B cell (primary cell): ENCODE results near the gene PCF11. TPM values are rescaled to one million over a fixed set of nuclear protein-coding genes. Genes with fewer than 3 reads are reported as not detected.
A peak's percentile ranks its signal among the peaks of the same experiment; 100 is the strongest.

ENCODE experiments used
- ATAC-seq: fragments of 200-7000 bp; cut with Tn5 transposase; one replicate; pipeline ENCODE4 v1.10.0; 2021; ENCODE audit warnings: low read depth, mild to moderate bottlenecking, moderate number of reproducible peaks, moderate library complexity
- CTCF ChIA-PET: fragments of 350-600 bp; sonication (Branson Sonifier 250); formaldehyde crosslinking; loops from one replicate; lab custom pipeline; 2021; ENCODE audit warnings: antibody characterized with exemption, inconsistent platforms; lab: Charles Lee
- POLR2A ChIA-PET: fragments of 350-600 bp; sonication (Branson Sonifier 250); formaldehyde crosslinking; loops from one replicate; lab custom pipeline; 2021; ENCODE audit warnings: antibody characterized with exemption; lab: Charles Lee
- DNase-seq: peaks from one replicate; pipeline ENCODE4 v3.0.0; 2013
- H2AFZ ChIP-seq: 2 replicates; pipeline ENCODE4 v1.6.1; 2012; ENCODE audit warnings: mild to moderate bottlenecking, low read depth, low read length; ENCODE audit not compliant: insufficient read depth, poor library complexity, severe bottlenecking
- H3K27ac ChIP-seq, 2 donors: 1 replicate in 1 of 2; 2 replicates in 1 of 2; pipeline ENCODE4 v1.5.1; 2012 to 2013; ENCODE audit warnings: low read length in 2 of 2, mild to moderate bottlenecking in 2 of 2, moderate library complexity in 1 of 2
- H3K27me3 ChIP-seq, 4 experiments: fragments of 200-600 bp in 1 of 4; sonication (generic) in 1 of 4; replicated peaks in 1 of 4; 1 replicate in 2 of 4; 2 replicates in 2 of 4; pipeline versions ENCODE4 v1.6.1 to v1.7.0; 2013 to 2016; ENCODE audit warnings: low read length in 3 of 4, mild to moderate bottlenecking in 2 of 4, mixed read lengths in 1 of 4, moderate library complexity in 1 of 4; ENCODE audit not compliant: insufficient read depth in 4 of 4, control insufficient read depth in 3 of 4; ENCODE audit errors: control extremely low read depth in 1 of 4
- H3K36me3 ChIP-seq, 2 experiments: replicated peaks in 1 of 2; 1 replicate in 1 of 2; 2 replicates in 1 of 2; pipeline versions ENCODE4 v1.6.1 to v1.7.1; 2013; ENCODE audit warnings: low read length in 1 of 2; ENCODE audit not compliant: insufficient read depth in 2 of 2, control insufficient read depth in 1 of 2; ENCODE audit errors: control extremely low read depth in 1 of 2, extremely low read depth in 1 of 2
- H3K4me1 ChIP-seq, 2 donors: fragments of 200-600 bp in 1 of 2; sonication (generic) in 1 of 2; 1 replicate in 1 of 2; 2 replicates in 1 of 2; pipeline versions ENCODE4 v1.5.1 to v1.6.1; 2013 to 2017; ENCODE audit warnings: low read length in 2 of 2; ENCODE audit not compliant: control insufficient read depth in 2 of 2, insufficient read depth in 2 of 2
- H3K4me2 ChIP-seq: replicated peaks from 2 replicates; pipeline ENCODE3; 2012; ENCODE audit warnings: mild to moderate bottlenecking, low read depth, low read length; ENCODE audit not compliant: poor library complexity, severe bottlenecking
- H3K4me3 ChIP-seq, 5 experiments: fragments of 200-600 bp in 1 of 5; sonication (generic) in 1 of 5; 1 replicate in 3 of 5; 2 replicates in 2 of 5; pipeline versions ENCODE4 v1.5.1 to v1.7.0; 2011 to 2016; ENCODE audit warnings: low read length in 4 of 5, mild to moderate bottlenecking in 4 of 5, low read depth in 2 of 5, control low read depth in 1 of 5, moderate library complexity in 1 of 5; ENCODE audit not compliant: insufficient read depth in 1 of 5; ENCODE audit errors: control extremely low read depth in 1 of 5, extremely low read depth in 1 of 5
- H3K79me2 ChIP-seq: fragments of 200-600 bp; sonication (generic); one replicate; pipeline ENCODE4 v1.6.0; 2016; ENCODE audit warnings: low read length; ENCODE audit not compliant: control insufficient read depth, insufficient read depth
- H3K9ac ChIP-seq: fragments of 200-600 bp; sonication (generic); 2 replicates; pipeline ENCODE4 v1.6.1; 2017; ENCODE audit warnings: mild to moderate bottlenecking, low read length, moderate library complexity
- H3K9me3 ChIP-seq, 3 donors: one replicate each; pipeline versions ENCODE4 v1.6.1 to v1.7.1; 2013; ENCODE audit warnings: low read length in 2 of 3; ENCODE audit not compliant: control insufficient read depth in 2 of 3, insufficient read depth in 1 of 3; ENCODE audit errors: control extremely low read depth in 1 of 3
- H4K20me1 ChIP-seq: 2 replicates; pipeline ENCODE4 v1.6.0; 2012; ENCODE audit warnings: mild to moderate bottlenecking, low read length; ENCODE audit not compliant: insufficient read depth, control insufficient read depth, poor library complexity, severe bottlenecking
- H3K27ac Mint-ChIP-seq: one replicate; pipeline ENCODE4 v1.8.0; 2021; ENCODE audit warnings: mixed read lengths
- H3K27me3 Mint-ChIP-seq: one replicate; pipeline ENCODE4 v1.8.0; 2021; ENCODE audit warnings: mixed read lengths
- H3K4me1 Mint-ChIP-seq: one replicate; pipeline ENCODE4 v1.8.0; 2021; ENCODE audit warnings: mixed read lengths
- H3K4me3 Mint-ChIP-seq: one replicate; pipeline ENCODE4 v1.8.0; 2021; ENCODE audit warnings: mixed read lengths
- H3K9me3 Mint-ChIP-seq: one replicate; pipeline ENCODE4 v1.8.0; 2022; ENCODE audit warnings: mixed read lengths; ENCODE audit not compliant: insufficient read depth
- EZH2 ChIP-seq: IDR thresholded peaks from 2 replicates; pipeline ENCODE4 v1.6.1; 2012; ENCODE audit warnings: borderline replicate concordance, low read depth, mild to moderate bottlenecking, moderate library complexity, low read length; ENCODE audit not compliant: insufficient read depth, poor library complexity, severe bottlenecking
- WGBS: methylation state at CpG from one replicate; pipeline ENCODE4 v1.1.5; 2013; ENCODE audit warnings: missing lambda C conversion rate; ENCODE audit not compliant: insufficient coverage; 5-methylcytosine and 5-hydroxymethylcytosine counted together
- intact Hi-C: fragments of 100-400 bp; cut with micrococcal nuclease; formaldehyde crosslinking; loops from one replicate; pipeline ENCODE4 v1.10.0; 2022
- polyA plus RNA-seq: library from polyadenylated mRNA; depleted of rRNA; stranded (reverse); fragments of >200 nt; gene quantifications from 2 replicates; pipeline ENCODE4 v1.2.3, GENCODE V29; 2012
- total RNA-seq, 2 donors: library from RNA; stranded (reverse); fragments of 120-200 nt in 1 of 2; gene quantifications; 1 replicate in 1 of 2; 2 replicates in 1 of 2; pipeline versions ENCODE4 v1.2.3 to v1.2.4, GENCODE V29; 2013 to 2022
- TF ChIP-seq, protein P1 (sequence below): fragments of 200-600 bp; IDR thresholded peaks from one replicate; pipeline ENCODE4 v1.8.0; 2022; ENCODE audit warnings: antibody characterized with exemption, mild to moderate bottlenecking

PCF11 gene
- total and polyA plus RNA-seq, 2 donors (not counting 1 experiment from before 2014, with no cell fraction given) = 123 to 185 TPM

DNA sequence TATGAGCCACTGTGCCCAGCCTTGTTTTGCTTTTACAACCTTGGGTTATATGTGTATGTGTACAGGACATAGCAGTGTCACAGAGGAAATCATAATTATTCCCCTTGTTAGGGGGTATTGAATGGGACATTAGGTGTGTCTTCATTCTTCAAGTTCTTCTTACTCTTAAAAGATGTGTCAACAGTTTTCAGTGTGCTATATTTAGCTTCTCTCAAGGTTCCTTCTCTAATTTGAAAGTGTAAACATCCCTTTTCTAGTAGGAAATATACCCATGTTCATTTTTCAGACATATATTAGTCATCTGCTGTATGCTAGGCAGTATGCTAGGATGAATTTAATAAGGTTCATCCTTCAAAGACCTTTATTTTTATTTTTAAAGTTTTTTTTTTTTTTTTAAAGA lies 17.1 kb downstream of the PCF11 start:
- H4K20me1 ChIP-seq = peaks cover 79% of the 10 kb centered on the region
- H3K27me3 ChIP-seq = no peaks in the 10 kb centered on the region
- ChIA-PET POLR2A (interaction anchor here (0.6 to 1.6 kb wide), 6 partner anchors 9 to 142 kb away, joined by 3 to 5 read pairs (median 4); partner anchors contain the start of gene PCF11), CTCF (interaction anchor here (0.7 to 1.8 kb wide), 5 partner anchors 13 to 307 kb away, joined by 3 to 7 read pairs (median 3); no protein-coding TSS in a partner anchor)
- Mint-ChIP-seq H3K4me1 (peaks cover 63% of the 10 kb centered on the region), H3K27me3 (no peaks in the 10 kb centered on the region), H3K27ac (peak overlapping the region; percentile 80), H3K4me3 (peak overlapping the region; percentile 77), H3K9me3 (no peaks in the 10 kb centered on the region)
- no peaks in the 10 kb centered on the region for H3K9me3 ChIP-seq
- peak overlapping the region; percentile 57 to 58 for H3K27ac ChIP-seq
- H3K4me2 ChIP-seq = peak overlapping the region; percentile 71
- H3K79me2 ChIP-seq = peaks cover 97% of the 10 kb centered on the region
- TF ChIP-seq, protein P1, sequence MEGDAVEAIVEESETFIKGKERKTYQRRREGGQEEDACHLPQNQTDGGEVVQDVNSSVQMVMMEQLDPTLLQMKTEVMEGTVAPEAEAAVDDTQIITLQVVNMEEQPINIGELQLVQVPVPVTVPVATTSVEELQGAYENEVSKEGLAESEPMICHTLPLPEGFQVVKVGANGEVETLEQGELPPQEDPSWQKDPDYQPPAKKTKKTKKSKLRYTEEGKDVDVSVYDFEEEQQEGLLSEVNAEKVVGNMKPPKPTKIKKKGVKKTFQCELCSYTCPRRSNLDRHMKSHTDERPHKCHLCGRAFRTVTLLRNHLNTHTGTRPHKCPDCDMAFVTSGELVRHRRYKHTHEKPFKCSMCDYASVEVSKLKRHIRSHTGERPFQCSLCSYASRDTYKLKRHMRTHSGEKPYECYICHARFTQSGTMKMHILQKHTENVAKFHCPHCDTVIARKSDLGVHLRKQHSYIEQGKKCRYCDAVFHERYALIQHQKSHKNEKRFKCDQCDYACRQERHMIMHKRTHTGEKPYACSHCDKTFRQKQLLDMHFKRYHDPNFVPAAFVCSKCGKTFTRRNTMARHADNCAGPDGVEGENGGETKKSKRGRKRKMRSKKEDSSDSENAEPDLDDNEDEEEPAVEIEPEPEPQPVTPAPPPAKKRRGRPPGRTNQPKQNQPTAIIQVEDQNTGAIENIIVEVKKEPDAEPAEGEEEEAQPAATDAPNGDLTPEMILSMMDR = no peak
- TF ChIP-seq EZH2 = no peak
- ATAC-seq = peak; percentile 64
- peaks cover 64 to 67% of the 10 kb centered on the region in 2 donors for H3K4me1 ChIP-seq
- no peak for DNase-seq
- H3K9ac ChIP-seq = peak overlapping the region; percentile 20
- no peak overlapping the region for H2AFZ ChIP-seq
- H3K36me3 ChIP-seq = peaks cover 8 to 72% of the 10 kb centered on the region in 2 experiments
- intact Hi-C loops = no loop called here
- peak overlapping the region in 1 of 5 experiments; percentile 49 for H3K4me3 ChIP-seq

GRCh38 chr11:83175815-83176214 lies 18.9 kb downstream of the PCF11 start:
- Mint-ChIP-seq H3K27me3 (no peaks in the 10 kb centered on the region), H3K4me3 (no peak overlapping the region), H3K9me3 (no peaks in the 10 kb centered on the region), H3K27ac (no peak overlapping the region), H3K4me1 (peaks cover 50% of the 10 kb centered on the region)
- intact Hi-C loops = no loop called here
- ChIA-PET POLR2A (no interaction called here), CTCF (interaction anchor here (1.0 to 1.8 kb wide), 3 partner anchors 14 to 74 kb away, joined by 3 to 7 read pairs (median 3); no protein-coding TSS in a partner anchor)
- H3K27ac ChIP-seq = peak overlapping the region in 1 of 2 donors; percentile 14
- peaks cover 96% of the 10 kb centered on the region for H3K79me2 ChIP-seq
- H3K9me3 ChIP-seq = no peaks in the 10 kb centered on the region
- DNase-seq (no peak), ATAC-seq (no peak)
- no peak for TF ChIP-seq EZH2
- TF ChIP-seq, protein P1 = no peak
- peaks cover 61% of the 10 kb centered on the region for H4K20me1 ChIP-seq
- no peak overlapping the region for H3K9ac ChIP-seq
- peaks cover 49 to 50% of the 10 kb centered on the region in 2 donors for H3K4me1 ChIP-seq
- peaks cover 7 to 73% of the 10 kb centered on the region in 2 experiments for H3K36me3 ChIP-seq
- no peak overlapping the region for H2AFZ ChIP-seq
- no peak overlapping the region for H3K4me3 ChIP-seq
- no peaks in the 10 kb centered on the region for H3K27me3 ChIP-seq
- no peak overlapping the region for H3K4me2 ChIP-seq
- no CpG with 5 or more reads among the region's 1 CpG for WGBS
